DND-41 (cell line): ENCODE results near the gene DNAH17.

Experiments
- ATAC-seq: fragments of 200-7000 bp; cut with Tn5 transposase; 3 replicates; pipeline ENCODE4 v1.9.1; 2021; ENCODE audit warnings: low read depth; ENCODE audit not compliant: insufficient read depth
- DNase-seq: peaks from one replicate; pipeline ENCODE4 v3.0.0-alpha.2; 2020
- H2AFZ ChIP-seq: 2 replicates; pipeline ENCODE4 v1.6.0; 2012; ENCODE audit warnings: low read depth, low read length
- H3K27ac ChIP-seq: 2 replicates; pipeline ENCODE4 v1.5.1; 2012; ENCODE audit warnings: low read length, inconsistent platforms
- H3K27me3 ChIP-seq: fragments of 200-600 bp; sonication (generic); 2 replicates; pipeline ENCODE4 v1.6.0; 2012; ENCODE audit warnings: low read length, mild to moderate bottlenecking, inconsistent platforms; ENCODE audit not compliant: insufficient read depth, poor library complexity
- H3K36me3 ChIP-seq: 2 replicates; pipeline ENCODE4 v1.5.1; 2012; ENCODE audit warnings: low read length, inconsistent platforms; ENCODE audit not compliant: insufficient read depth
- H3K4me1 ChIP-seq: 2 replicates; pipeline ENCODE4 v1.5.1; 2012; ENCODE audit warnings: mild to moderate bottlenecking, low read length; ENCODE audit not compliant: insufficient read depth
- H3K4me2 ChIP-seq: 2 replicates; pipeline ENCODE4 v1.6.0; 2012; ENCODE audit warnings: mild to moderate bottlenecking, moderate library complexity, low read length, inconsistent platforms; ENCODE audit not compliant: insufficient read depth
- H3K4me3 ChIP-seq, 2 experiments: fragments of 200-600 bp in 1 of 2; shearing (Covaris generic) in 1 of 2; 2 replicates each; pipeline ENCODE4 v1.5.1; 2012 to 2016; ENCODE audit warnings: inconsistent platforms in 2 of 2, low read length in 2 of 2, mild to moderate bottlenecking in 2 of 2, low read depth in 1 of 2, moderate library complexity in 1 of 2
- H3K79me2 ChIP-seq: 2 replicates; pipeline ENCODE4 v1.6.0; 2012; ENCODE audit warnings: low read length, inconsistent platforms; ENCODE audit not compliant: insufficient read depth
- H3K9ac ChIP-seq: 2 replicates; pipeline ENCODE4 v1.6.0; 2012; ENCODE audit warnings: low read depth, mild to moderate bottlenecking, inconsistent platforms, low read length, moderate library complexity
- H3K9me3 ChIP-seq: 2 replicates; pipeline ENCODE4 v1.5.1; 2012; ENCODE audit warnings: low read length, moderate library complexity, mild to moderate bottlenecking, inconsistent platforms; ENCODE audit not compliant: insufficient read depth, severe bottlenecking
- H4K20me1 ChIP-seq: 2 replicates; pipeline ENCODE4 v1.6.0; 2012; ENCODE audit warnings: low read length; ENCODE audit not compliant: insufficient read depth
- EZH2 ChIP-seq: IDR thresholded peaks from 3 replicates; pipeline ENCODE4 v1.6.1; 2012; ENCODE audit warnings: borderline replicate concordance, low read depth, mild to moderate bottlenecking, moderate library complexity, low read length, inconsistent platforms; ENCODE audit not compliant: severe bottlenecking
- TF ChIP-seq, protein P1 (sequence below): IDR thresholded peaks from 2 replicates; pipeline ENCODE4 v1.5.1; 2012; ENCODE audit warnings: borderline replicate concordance, low read length, moderate library complexity, mild to moderate bottlenecking; ENCODE audit not compliant: poor library complexity, severe bottlenecking; ENCODE audit errors: extremely low read depth

DNAH17 gene

DNA sequence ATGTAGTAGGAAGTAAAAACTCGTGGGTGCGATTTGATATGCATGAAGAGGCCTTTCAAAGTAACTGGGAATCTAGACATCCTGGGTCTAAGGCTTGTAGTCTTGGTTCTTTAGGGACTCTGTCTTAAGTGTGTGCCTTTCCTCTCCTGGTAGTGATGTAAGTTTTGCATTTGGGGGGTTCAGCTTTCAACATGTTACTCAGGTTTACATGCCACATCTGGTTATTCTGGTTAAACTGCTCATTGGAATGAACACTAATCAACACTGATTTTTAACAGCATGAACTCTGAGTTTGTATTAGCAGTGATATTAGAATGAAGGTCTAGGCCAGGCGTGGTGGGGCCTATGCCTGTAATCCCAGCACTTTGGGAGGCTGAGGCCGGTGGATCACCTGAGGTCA lies 183.6 kb downstream of the DNAH17 start:
- H3K4me1 ChIP-seq, result no peaks in the 10 kb centered on the region
- H3K4me2 ChIP-seq, result no peak overlapping the region
- no peaks in the 10 kb centered on the region for H3K27me3 ChIP-seq
- H3K36me3 ChIP-seq, result peaks cover 71% of the 10 kb centered on the region
- no peak overlapping the region for H3K9ac ChIP-seq
- no peaks in the 10 kb centered on the region for H3K9me3 ChIP-seq
- H3K27ac ChIP-seq, result no peak overlapping the region
- no peak overlapping the region for H2AFZ ChIP-seq
- H4K20me1 ChIP-seq, result peaks cover 76% of the 10 kb centered on the region
- H3K79me2 ChIP-seq, result peaks cover 79% of the 10 kb centered on the region
- ATAC-seq (no peak), DNase-seq (no peak)
- no peak overlapping the region for H3K4me3 ChIP-seq
- TF ChIP-seq, protein P1, sequence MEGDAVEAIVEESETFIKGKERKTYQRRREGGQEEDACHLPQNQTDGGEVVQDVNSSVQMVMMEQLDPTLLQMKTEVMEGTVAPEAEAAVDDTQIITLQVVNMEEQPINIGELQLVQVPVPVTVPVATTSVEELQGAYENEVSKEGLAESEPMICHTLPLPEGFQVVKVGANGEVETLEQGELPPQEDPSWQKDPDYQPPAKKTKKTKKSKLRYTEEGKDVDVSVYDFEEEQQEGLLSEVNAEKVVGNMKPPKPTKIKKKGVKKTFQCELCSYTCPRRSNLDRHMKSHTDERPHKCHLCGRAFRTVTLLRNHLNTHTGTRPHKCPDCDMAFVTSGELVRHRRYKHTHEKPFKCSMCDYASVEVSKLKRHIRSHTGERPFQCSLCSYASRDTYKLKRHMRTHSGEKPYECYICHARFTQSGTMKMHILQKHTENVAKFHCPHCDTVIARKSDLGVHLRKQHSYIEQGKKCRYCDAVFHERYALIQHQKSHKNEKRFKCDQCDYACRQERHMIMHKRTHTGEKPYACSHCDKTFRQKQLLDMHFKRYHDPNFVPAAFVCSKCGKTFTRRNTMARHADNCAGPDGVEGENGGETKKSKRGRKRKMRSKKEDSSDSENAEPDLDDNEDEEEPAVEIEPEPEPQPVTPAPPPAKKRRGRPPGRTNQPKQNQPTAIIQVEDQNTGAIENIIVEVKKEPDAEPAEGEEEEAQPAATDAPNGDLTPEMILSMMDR, result no peak
- no peak for TF ChIP-seq EZH2

DNA sequence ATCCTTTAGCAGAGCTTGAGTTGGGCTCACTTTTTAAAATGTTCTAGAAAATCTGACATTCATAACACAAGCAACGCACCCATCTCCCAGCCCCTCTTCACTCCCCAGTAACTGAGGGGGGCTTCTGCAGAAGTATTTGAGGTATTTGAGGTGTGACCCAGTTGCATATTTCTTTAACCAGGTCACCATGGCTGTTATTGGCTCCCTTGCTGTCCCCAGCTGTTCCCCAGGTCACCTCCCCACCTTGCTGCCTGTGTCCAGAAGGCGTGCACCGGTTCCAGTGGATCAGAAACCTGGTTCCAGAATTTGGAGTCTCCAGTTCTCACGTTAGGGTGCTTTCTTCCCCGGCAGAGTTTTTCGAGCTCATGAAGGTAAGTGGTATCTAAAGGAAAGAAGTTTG lies 184.9 kb downstream of the DNAH17 start:
- Histone ChIP-seq H3K27me3 (no peaks in the 10 kb centered on the region), H3K9me3 (no peaks in the 10 kb centered on the region), H3K27ac (no peak overlapping the region), H3K79me2 (peaks cover 87% of the 10 kb centered on the region), H3K9ac (no peak overlapping the region), H3K4me3 (no peak overlapping the region), H4K20me1 (peaks cover 80% of the 10 kb centered on the region), H3K36me3 (peaks cover 59% of the 10 kb centered on the region), H3K4me1 (no peaks in the 10 kb centered on the region), H3K4me2 (no peak overlapping the region), H2AFZ (no peak overlapping the region)
- DNase-seq, result no peak
- TF ChIP-seq EZH2, result no peak
- TF ChIP-seq, protein P1, result no peak
- no peak for ATAC-seq

- peaks cover 54% of the 10 kb centered on the region for H3K36me3 ChIP-seq
- TF ChIP-seq EZH2, result no peak
- TF ChIP-seq, protein P1, result no peak
- no peak overlapping the region for H3K4me2 ChIP-seq
- no peak overlapping the region for H2AFZ ChIP-seq
- ATAC-seq (no peak), DNase-seq (no peak)
- H4K20me1 ChIP-seq, result peaks cover 78% of the 10 kb centered on the region
- H3K9me3 ChIP-seq, result no peaks in the 10 kb centered on the region
- peaks cover 88% of the 10 kb centered on the region for H3K79me2 ChIP-seq
- H3K9ac ChIP-seq, result no peak overlapping the region
- no peak overlapping the region for H3K4me3 ChIP-seq
- no peaks in the 10 kb centered on the region for H3K27me3 ChIP-seq
- no peaks in the 10 kb centered on the region for H3K4me1 ChIP-seq
- no peak overlapping the region for H3K27ac ChIP-seq
These were observed 185.4 kb downstream of the DNAH17 start for GRCh38 chr17:78391843-78392242.

- H4K20me1 ChIP-seq, result peaks cover 79% of the 10 kb centered on the region
- peaks cover 5% of the 10 kb centered on the region; the same call in 1 of the 2 replicates for H3K4me1 ChIP-seq
These were observed 186.2 kb downstream of the DNAH17 start for GRCh38 chr17:78391051-78391431.

More at GRCh38 chr17:78391051-78391431, 186.2 kb downstream of the DNAH17 start:
- no peak overlapping the region for H3K27ac ChIP-seq
- no peak overlapping the region for H3K4me2 ChIP-seq
- no peak overlapping the region for H3K4me3 ChIP-seq
- TF ChIP-seq, protein P1, result no peak
- TF ChIP-seq EZH2, result no peak
- no peak overlapping the region for H2AFZ ChIP-seq
- no peaks in the 10 kb centered on the region for H3K9me3 ChIP-seq
- peaks cover 46% of the 10 kb centered on the region for H3K36me3 ChIP-seq
- H3K27me3 ChIP-seq, result no peaks in the 10 kb centered on the region
- peaks cover 89% of the 10 kb centered on the region for H3K79me2 ChIP-seq
- no peak overlapping the region for H3K9ac ChIP-seq
- no peak for DNase-seq
- ATAC-seq, result no peak
